NK-92 treated with Interleukin-12 subunit alpha and Interleukin-12 subunit beta, amount 100 ng/mL, for 24 hours (cell line): Measurements from ENCODE around the gene PSMA4.
"Not testable (repeated sequence)": the region's sequence is repeated elsewhere in the genome, so short reads cannot be mapped to it uniquely, and the experiment has no call there.

ENCODE experiments used
- DNase-seq: peaks from one replicate; lab custom pipeline; 2025; lab: John Stamatoyannopoulos, UW

PSMA4 gene

GRCh38 chr15:78540141-78540870 lies at the start of gene PSMA4:
Gene PSMA4 (plus strand): TSS chr15:78540444. CDS start chr15:78541928, 1,484 bp downstream.
- DNase-seq, result peak; percentile 93

- DNase-seq, result no peak
Measured at GRCh38 chr15:78492872-78493271, 47.4 kb upstream of the PSMA4 start.

GRCh38 chr15:78501857-78502256 lies 38.4 kb upstream of the PSMA4 start:
- no peak for DNase-seq

- no peak for DNase-seq
Measured at GRCh38 chr15:78502641-78503040, 37.6 kb upstream of the PSMA4 start.

- peak; percentile 49 for DNase-seq
Measured at GRCh38 chr15:78506971-78507830, 33.0 kb upstream of the PSMA4 start, which contains the start of gene HYKK. Gene HYKK (plus strand): TSS chr15:78507577. CDS start chr15:78513089, 5,512 bp downstream.

- no peak for DNase-seq
Measured at GRCh38 chr15:78507831-78508160, 32.4 kb upstream of the PSMA4 start.

GRCh38 chr15:78508272-78508671 lies 32.0 kb upstream of the PSMA4 start:
- no peak for DNase-seq

GRCh38 chr15:78509726-78510312 lies 30.4 kb upstream of the PSMA4 start:
- no peak for DNase-seq

GRCh38 chr15:78520035-78520434 lies 20.2 kb upstream of the PSMA4 start:
- DNase-seq, result not testable (repeated sequence)

- DNase-seq, result no peak
Measured at GRCh38 chr15:78524230-78524629, 16.0 kb upstream of the PSMA4 start.

GRCh38 chr15:78527325-78527724 lies 12.9 kb upstream of the PSMA4 start:
- no peak for DNase-seq

GRCh38 chr15:78533331-78533730 lies 6.9 kb upstream of the PSMA4 start:
- DNase-seq, result no peak

- no peak for DNase-seq
Measured at GRCh38 chr15:78536134-78536533, 4.1 kb upstream of the PSMA4 start.

GRCh38 chr15:78537266-78537905 lies 2.9 kb upstream of the PSMA4 start:
- no peak for DNase-seq

GRCh38 chr15:78538358-78538757 lies 1.9 kb upstream of the PSMA4 start:
- DNase-seq, result no peak

GRCh38 chr15:78539464-78540140 lies 642 bp upstream of the PSMA4 start:
- not testable (repeated sequence) for DNase-seq

GRCh38 chr15:78540871-78541743 lies 863 bp downstream of the PSMA4 start:
- peak; percentile 22 for DNase-seq

- no peak for DNase-seq
Measured at GRCh38 chr15:78541744-78542034, 1.4 kb downstream of the PSMA4 start.

- DNase-seq, result no peak
Measured at GRCh38 chr15:78542647-78543046, 2.4 kb downstream of the PSMA4 start.

- no peak for DNase-seq
Measured at GRCh38 chr15:78550194-78550593, 9.9 kb downstream of the PSMA4 start.

- no peak for DNase-seq
Measured at GRCh38 chr15:78550815-78551214, 10.6 kb downstream of the PSMA4 start.
